ENCODE data around the gene TMEM87A. TPM values are rescaled to one million over a fixed set of nuclear protein-coding genes. Genes with fewer than 3 reads are reported as not detected.

TMEM87A gene
- polyA plus RNA-seq, 4 donors = 47.7 to 61.0 (median 58.8) TPM

- no peak for DNase-seq (ENCODE audit: low read depth in 4 of 4, low spot score in 2 of 4)
Observed at GRCh38 chr15:42166225-42166940, 106.8 kb downstream of the TMEM87A start.

- DNase-seq (ENCODE audit: low read depth in 4 of 4, low spot score in 2 of 4) = no peak
Observed at GRCh38 chr15:42165106-42165505, 108.1 kb downstream of the TMEM87A start.

DNA sequence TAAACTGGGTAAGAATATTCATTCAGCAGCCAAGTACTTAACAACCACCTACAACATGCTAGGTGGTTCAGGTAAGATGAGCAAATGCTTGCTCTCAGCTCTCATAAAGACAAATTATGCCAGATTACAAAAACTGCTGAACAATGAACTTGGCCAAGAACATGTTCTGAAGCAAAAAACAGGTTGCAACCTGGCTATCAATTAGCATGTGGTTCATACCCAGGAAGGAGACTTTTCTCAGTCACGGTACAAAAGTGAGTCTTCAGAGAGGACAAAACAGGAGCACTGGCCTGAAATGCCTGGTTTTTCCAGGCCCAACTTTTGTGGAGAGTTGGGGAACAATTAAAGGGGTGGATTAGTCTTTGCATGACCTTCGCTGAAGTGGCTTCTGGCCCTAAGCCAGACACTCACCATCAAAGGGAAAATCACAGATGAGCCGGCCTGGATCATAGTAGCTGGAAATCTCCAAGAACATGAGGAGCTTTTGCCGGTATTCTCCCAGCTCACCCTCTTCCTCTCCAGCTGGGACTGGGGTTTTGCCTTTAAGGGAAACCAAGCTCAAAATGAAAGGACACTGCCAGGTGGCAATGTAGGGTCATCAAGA, 109.2 kb downstream of the TMEM87A start:
- DNase-seq (ENCODE audit: low read depth in 4 of 4, low spot score in 2 of 4) = no peak

DNA sequence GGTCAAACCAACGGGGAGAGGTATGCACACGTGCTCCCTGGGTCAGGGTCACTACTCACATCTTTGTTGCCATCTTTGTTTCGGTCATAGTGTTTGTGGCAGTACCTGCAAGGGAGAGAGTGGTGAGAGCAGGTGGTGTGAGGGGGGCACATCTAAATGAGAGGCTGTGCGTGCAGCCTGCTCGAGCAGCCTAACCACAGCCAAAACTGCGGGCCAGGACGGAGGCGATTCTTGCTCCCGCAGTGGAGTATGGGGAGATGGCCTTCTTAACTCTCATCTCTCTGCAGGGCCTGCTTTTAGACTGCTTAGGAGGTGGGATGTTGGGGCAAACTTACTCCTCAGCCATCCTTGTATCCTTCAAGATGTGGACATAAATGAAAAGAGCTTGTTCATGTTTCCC, 109.9 kb downstream of the TMEM87A start:
- DNase-seq (ENCODE audit: low read depth in 4 of 4, low spot score in 2 of 4) = no peak

Other genes with a start within 250 kb of the TMEM87A start
- under 1 TPM in 3 of 4 donors, not detected in 1; 0.08 to 0.13 (median 0.08) TPM for gene PLA2G4D, start 178.9 kb downstream of the TMEM87A start, polyA plus RNA-seq (ENCODE audit: insufficient read length in 4 of 4)
- 10 to 100 TPM; 20.2 to 40.9 (median 29.1) TPM for gene PLA2G4F, start 116.8 kb downstream of the TMEM87A start, polyA plus RNA-seq (ENCODE audit: insufficient read length in 4 of 4)
- 10 to 100 TPM; 54.2 to 87.2 (median 69.1) TPM for gene VPS39, start 65.1 kb downstream of the TMEM87A start, polyA plus RNA-seq (ENCODE audit: insufficient read length in 4 of 4)
- 10 to 100 TPM; 20.0 to 34.4 (median 28.2) TPM for gene GANC, start 232 bp downstream of the TMEM87A start, polyA plus RNA-seq (ENCODE audit: insufficient read length in 4 of 4)
- gene CAPN3, start 86.1 kb upstream of the TMEM87A start, polyA plus RNA-seq (ENCODE audit: insufficient read length in 4 of 4) = 10 to 100 TPM; 17.2 to 32.5 (median 28.8) TPM
- 10 to 100 TPM; 41.5 to 52.7 (median 50.6) TPM for gene ZNF106, start 217.7 kb upstream of the TMEM87A start, polyA plus RNA-seq (ENCODE audit: insufficient read length in 4 of 4)
- gene SNAP23, start 222.2 kb upstream of the TMEM87A start, polyA plus RNA-seq (ENCODE audit: insufficient read length in 4 of 4) = 100 to 1,000 TPM in 2 of 4 donors, 10 to 100 TPM in 2; 83.2 to 112 (median 104) TPM